ENCODE data around the gene VWF. TPM values are rescaled to one million over a fixed set of nuclear protein-coding genes. Genes with fewer than 3 reads are reported as not detected.

Gene VWF
- total and polyA plus RNA-seq, 11 donors, result 125 to 503 (median 238) TPM

- no peak for TF ChIP-seq POLR2A (IDR thresholded peaks at IDR 0.05)
- TF ChIP-seq CTCF (IDR thresholded peaks at IDR 0.05), result no peak
- Histone ChIP-seq H3K4me1 (no peaks in the 10 kb centered on the region), H3K36me3 (peaks cover 0 to 12% (median 0%) of the 10 kb centered on the region in 9 donors), H3K4me3 (no peak overlapping the region), H3K27me3 (no peaks in the 10 kb centered on the region), H3K27ac (no peak overlapping the region), H3K9me3 (no peaks in the 10 kb centered on the region)
- WGBS, 4 donors, result 71 to 81% (median 78%) methylated on average over 9 of the region's 9 CpGs
- DNase-seq (no peak), ATAC-seq (no peak)
- intact Hi-C loops (cut with DNase I), result no loop called here
These were observed 198.8 kb downstream of the VWF start for GRCh38 chr12:5925646-5926045.

- Histone ChIP-seq H3K27me3 (no peaks in the 10 kb centered on the region), H3K4me1 (no peaks in the 10 kb centered on the region), H3K27ac (no peak overlapping the region), H3K4me3 (no peak overlapping the region), H3K36me3 (peaks cover 0 to 12% (median 3%) of the 10 kb centered on the region in 9 donors), H3K9me3 (no peaks in the 10 kb centered on the region)
- 70 to 77% (median 73%) methylated on average over 6 to 7 of the region's 7 CpGs for WGBS, 4 donors
- intact Hi-C loops (cut with DNase I), result no loop called here
- ATAC-seq (no peak), DNase-seq (no peak)
- no peak for TF ChIP-seq POLR2A (IDR thresholded peaks at IDR 0.05)
- no peak for TF ChIP-seq CTCF (IDR thresholded peaks at IDR 0.05)
These were observed 200.1 kb downstream of the VWF start for GRCh38 chr12:5924342-5924741.

GRCh38 chr12:5923751-5924150 lies 200.7 kb downstream of the VWF start:
- Histone ChIP-seq H3K9me3 (no peaks in the 10 kb centered on the region), H3K27ac (no peak overlapping the region), H3K4me3 (no peak overlapping the region), H3K27me3 (no peaks in the 10 kb centered on the region), H3K4me1 (no peaks in the 10 kb centered on the region), H3K36me3 (peaks cover 0 to 12% (median 3%) of the 10 kb centered on the region in 9 donors)
- no peak for TF ChIP-seq CTCF (IDR thresholded peaks at IDR 0.05)
- no peak for TF ChIP-seq POLR2A (IDR thresholded peaks at IDR 0.05)
- 50 to 53% (median 52%) methylated on average over 5 of the region's 5 CpGs for WGBS, 4 donors
- ATAC-seq, result no peak
- no peak for DNase-seq
- intact Hi-C loops (cut with DNase I), result no loop called here

- Histone ChIP-seq H3K4me1 (no peaks in the 10 kb centered on the region), H3K4me3 (no peak overlapping the region), H3K27me3 (no peaks in the 10 kb centered on the region), H3K36me3 (peaks cover 0 to 12% (median 4%) of the 10 kb centered on the region in 9 donors), H3K27ac (no peak overlapping the region), H3K9me3 (no peaks in the 10 kb centered on the region)
- intact Hi-C loops (cut with DNase I), result no loop called here
- 55 to 69% (median 64%) methylated on average over 13 to 14 of the region's 14 CpGs for WGBS, 4 donors
- TF ChIP-seq CTCF (IDR thresholded peaks at IDR 0.05) (no peak), POLR2A (IDR thresholded peaks at IDR 0.05) (no peak)
- no peak for ATAC-seq
- no peak for DNase-seq
These were observed 201.3 kb downstream of the VWF start for GRCh38 chr12:5923043-5923605.

All from heart left ventricle (tissue), 16 donors.